ENCODE measurements around the gene AKIRIN2.

DNA sequence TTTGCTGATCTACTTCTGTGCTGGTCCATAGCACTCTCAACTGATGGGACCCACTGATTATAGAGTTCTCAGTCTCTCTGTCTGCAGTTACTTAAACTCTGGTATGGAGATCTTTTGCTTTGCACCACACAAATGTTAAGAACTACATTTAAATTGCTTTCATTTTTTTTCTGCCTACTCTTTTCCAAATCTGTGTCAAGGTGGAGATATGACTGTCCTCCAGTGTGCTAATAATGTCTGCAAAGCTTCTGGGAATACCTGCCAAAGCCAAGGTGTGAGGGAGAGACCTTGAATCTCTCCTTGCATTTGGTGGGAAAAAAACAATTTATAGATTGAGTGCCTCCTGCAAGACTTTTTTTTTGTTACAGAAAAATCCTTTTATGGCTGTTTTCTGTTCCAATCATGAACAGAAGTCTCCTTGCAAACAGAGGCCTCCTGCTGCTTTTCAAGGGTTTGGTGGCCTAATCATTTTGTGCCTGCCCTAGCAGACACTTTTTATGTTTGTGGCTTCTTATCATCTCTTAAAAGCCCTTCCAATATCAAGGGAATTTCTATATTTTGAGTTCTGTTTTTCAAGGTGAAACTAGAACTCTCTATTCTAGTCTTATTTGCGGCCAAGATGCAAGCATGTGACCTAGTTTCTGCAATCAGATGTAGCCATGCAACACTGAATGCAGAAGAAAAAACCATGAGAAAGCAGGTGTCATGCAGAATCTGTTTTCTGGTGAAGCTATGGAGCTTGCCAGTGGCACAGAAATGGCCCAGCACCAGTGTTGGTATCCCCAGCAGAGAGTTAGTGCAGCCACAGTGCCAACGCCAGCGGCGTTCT, 23.2 kb upstream of the AKIRIN2 start:
- TF ChIP-seq, protein P1, sequence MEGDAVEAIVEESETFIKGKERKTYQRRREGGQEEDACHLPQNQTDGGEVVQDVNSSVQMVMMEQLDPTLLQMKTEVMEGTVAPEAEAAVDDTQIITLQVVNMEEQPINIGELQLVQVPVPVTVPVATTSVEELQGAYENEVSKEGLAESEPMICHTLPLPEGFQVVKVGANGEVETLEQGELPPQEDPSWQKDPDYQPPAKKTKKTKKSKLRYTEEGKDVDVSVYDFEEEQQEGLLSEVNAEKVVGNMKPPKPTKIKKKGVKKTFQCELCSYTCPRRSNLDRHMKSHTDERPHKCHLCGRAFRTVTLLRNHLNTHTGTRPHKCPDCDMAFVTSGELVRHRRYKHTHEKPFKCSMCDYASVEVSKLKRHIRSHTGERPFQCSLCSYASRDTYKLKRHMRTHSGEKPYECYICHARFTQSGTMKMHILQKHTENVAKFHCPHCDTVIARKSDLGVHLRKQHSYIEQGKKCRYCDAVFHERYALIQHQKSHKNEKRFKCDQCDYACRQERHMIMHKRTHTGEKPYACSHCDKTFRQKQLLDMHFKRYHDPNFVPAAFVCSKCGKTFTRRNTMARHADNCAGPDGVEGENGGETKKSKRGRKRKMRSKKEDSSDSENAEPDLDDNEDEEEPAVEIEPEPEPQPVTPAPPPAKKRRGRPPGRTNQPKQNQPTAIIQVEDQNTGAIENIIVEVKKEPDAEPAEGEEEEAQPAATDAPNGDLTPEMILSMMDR (conservative IDR thresholded peaks at IDR 0.05; ENCODE audit: low read length) = no peak
- TF ChIP-seq EZH2phosphoT487 (IDR thresholded peaks at IDR 0.05; ENCODE audit: borderline replicate concordance) = no peak

Data from Loucy (cell line).